HG03097 (cell line): ENCODE results near the gene CARD8.

Experiments
- ATAC-seq: cut with Tn5 transposase; IDR thresholded peaks from one replicate; pipeline ENCODE4 v1.9.1; 2021; ENCODE audit not compliant: unreplicated experiment, low FRiP score

CARD8 gene

DNA sequence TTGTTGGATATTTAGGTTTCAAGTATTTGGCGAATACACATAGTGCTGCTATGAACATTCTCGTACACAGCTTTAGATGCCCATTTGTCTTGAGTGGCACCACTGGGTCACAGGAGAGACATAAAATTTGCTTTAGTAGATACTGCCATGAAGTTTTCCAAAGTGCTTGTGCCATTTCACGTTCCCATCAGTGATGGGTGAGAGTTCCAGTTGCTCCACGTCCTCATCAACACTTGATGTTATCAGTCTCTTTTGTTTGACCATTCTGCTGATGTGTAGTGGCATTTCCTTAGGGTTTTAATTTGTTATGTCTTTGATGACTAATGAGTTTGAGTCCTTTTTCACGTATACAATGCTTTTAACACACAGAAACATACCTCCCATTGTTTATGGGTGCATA lies 74.2 kb downstream of the CARD8 start:
- ATAC-seq, result no peak

DNA sequence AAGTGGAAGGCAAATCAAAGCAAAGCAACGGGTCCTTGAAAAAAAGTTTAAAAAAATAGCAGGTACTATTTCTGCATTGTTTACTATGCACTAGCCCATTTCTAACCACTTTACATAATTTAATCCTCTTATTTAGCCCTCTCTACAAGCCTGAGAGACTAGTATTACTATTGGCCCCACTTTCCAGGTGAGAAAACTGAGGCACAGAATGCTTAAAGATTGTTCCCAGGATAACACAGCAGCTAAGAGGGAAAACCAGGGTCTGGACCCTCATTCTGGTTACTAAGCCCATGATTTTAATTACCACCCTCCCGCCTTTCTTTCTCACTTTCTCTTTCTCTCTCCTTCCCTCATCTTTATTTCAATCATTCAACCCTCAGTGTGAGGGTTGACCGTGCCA lies 79.5 kb downstream of the CARD8 start:
- no peak for ATAC-seq

DNA sequence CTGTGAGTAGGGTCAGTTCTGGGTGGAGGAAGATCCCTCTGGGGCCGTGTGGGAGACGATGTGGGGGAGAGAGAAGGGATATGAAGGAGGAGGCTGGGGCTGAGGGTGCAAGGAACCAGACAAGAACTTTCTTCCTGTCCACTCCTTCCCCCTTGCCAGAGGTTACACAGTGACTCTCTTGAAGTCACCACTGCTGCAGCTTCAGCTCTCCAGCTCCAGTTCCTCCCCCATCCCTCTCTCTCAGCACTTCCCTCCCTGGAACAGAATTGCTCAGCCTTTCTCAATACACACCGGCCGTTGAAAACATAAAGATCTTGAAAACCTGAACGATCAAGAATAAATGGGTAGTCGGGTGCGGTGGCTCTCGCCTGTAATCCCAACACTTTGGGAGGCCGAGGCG lies 80.1 kb downstream of the CARD8 start:
- ATAC-seq, result no peak

GRCh38 chr19:48174445-48175030 lies 81.2 kb downstream of the CARD8 start:
- ATAC-seq, result no peak

GRCh38 chr19:48171710-48172109 lies 84.0 kb downstream of the CARD8 start:
- ATAC-seq, result no peak

DNA sequence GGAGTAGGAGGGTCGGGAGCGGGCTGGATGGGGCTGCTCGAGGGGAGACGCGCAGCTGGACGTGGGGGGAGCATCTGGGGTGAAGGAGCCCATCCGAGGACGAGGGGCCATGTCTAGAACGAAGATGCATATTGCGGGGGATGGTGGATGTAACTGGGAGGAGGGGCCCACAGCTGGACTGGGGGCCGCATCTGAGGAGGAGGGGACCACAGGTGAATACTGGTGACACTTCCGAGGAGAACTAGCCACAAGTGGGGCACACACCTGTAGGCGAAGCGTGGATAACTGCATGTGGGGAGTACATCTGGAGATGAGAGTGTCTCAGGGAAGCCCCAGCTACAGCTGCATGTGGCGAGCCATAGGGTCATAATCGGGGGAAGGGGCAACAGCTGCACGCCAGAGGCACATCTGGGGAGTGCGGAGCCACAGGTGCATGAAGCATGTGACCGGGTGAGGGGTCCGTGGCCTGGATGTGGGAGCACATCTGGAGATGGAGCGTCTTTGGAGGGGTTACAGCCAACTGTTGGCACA lies 84.8 kb downstream of the CARD8 start:
- ATAC-seq, result no peak

- peak; percentile 77 for ATAC-seq
Measured at GRCh38 chr19:48169939-48170803, 85.5 kb downstream of the CARD8 start, which contains the start of the genes LIG1 and ZSWIM9. LIG1 (minus strand) TSS chr19:48170344; CDS start chr19:48165566, 4,778 bp downstream. ZSWIM9 (plus strand) TSS chr19:48170680; CDS start chr19:48171803, 1,123 bp downstream.

DNA sequence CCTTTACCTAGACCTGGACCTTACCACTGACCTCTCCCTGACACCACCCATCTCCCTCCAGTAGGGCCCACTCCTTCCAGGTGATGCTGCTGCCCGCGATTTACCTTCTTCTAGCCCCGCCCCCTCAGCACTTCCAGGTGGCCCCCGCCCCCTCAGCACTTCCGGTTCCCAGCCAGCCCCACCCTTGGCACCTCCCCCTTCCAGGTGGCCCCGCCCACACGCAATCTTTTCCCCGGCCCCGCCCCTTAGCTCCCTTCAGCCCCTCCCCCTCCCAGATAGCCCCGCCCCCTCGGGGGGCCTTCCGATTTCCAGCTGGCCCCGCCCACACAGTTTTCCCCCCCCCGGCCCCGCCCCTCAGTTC lies 86.2 kb downstream of the CARD8 start:
- no peak for ATAC-seq

DNA sequence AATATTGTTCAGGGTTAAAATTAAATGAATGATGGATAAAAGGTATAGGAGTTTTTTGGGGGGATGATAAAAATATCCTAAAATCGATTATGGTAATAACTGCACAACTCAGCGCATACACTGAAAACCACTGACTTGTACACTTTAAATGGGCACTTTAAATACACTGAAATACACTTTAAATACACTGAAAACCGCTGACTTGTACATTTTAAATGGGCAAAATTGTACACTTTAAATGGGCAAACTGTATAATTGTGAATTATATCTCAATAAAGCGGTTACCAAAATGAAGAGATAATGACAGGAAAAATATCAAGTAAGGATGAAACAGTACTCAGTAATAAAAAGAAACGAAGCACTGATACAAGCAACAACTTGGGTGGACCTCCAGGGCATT lies 87.0 kb downstream of the CARD8 start:
- no peak for ATAC-seq

- no peak for ATAC-seq
Measured at GRCh38 chr19:48158210-48158790, 97.4 kb downstream of the CARD8 start.
